ENCODE data around the gene MCUR1.
"Not testable (repeated sequence)": the region's sequence is repeated elsewhere in the genome, so short reads cannot be mapped to it uniquely, and the experiment has no call there.

The MCUR1 gene

GRCh38 chr6:13828656-13829301, 14.4 kb upstream of the MCUR1 start:
- DNase-seq (ENCODE audit: low spot score) = not testable (repeated sequence)

GRCh38 chr6:13827032-13827431, 12.7 kb upstream of the MCUR1 start:
- no peak for DNase-seq (ENCODE audit: low spot score)

- DNase-seq (ENCODE audit: low spot score) = no peak
Observed at GRCh38 chr6:13825871-13826270, 11.5 kb upstream of the MCUR1 start.

GRCh38 chr6:13818341-13818740, 4.0 kb upstream of the MCUR1 start:
- no peak for DNase-seq (ENCODE audit: low spot score)

- DNase-seq (ENCODE audit: low spot score) = no peak
Observed at GRCh38 chr6:13814938-13815575, 700 bp upstream of the MCUR1 start.

- peak; percentile 14 for DNase-seq (ENCODE audit: low spot score)
Observed at GRCh38 chr6:13813621-13814175, 659 bp downstream of the MCUR1 start.

- no peak for DNase-seq (ENCODE audit: low spot score)
Observed at GRCh38 chr6:13813026-13813425, 1.3 kb downstream of the MCUR1 start.

- DNase-seq (ENCODE audit: low spot score) = no peak
Observed at GRCh38 chr6:13812359-13812642, 2.1 kb downstream of the MCUR1 start.

- DNase-seq (ENCODE audit: low spot score) = no peak
Observed at GRCh38 chr6:13811627-13812358, 2.6 kb downstream of the MCUR1 start.

GRCh38 chr6:13810688-13811446, 3.5 kb downstream of the MCUR1 start:
- DNase-seq (ENCODE audit: low spot score) = no peak

- no peak for DNase-seq (ENCODE audit: low spot score)
Observed at GRCh38 chr6:13808801-13809200, 5.6 kb downstream of the MCUR1 start.

GRCh38 chr6:13807696-13808095, 6.7 kb downstream of the MCUR1 start:
- DNase-seq (ENCODE audit: low spot score) = no peak

- no peak for DNase-seq (ENCODE audit: low spot score)
Observed at GRCh38 chr6:13803581-13803980, 10.8 kb downstream of the MCUR1 start.

- DNase-seq (ENCODE audit: low spot score) = no peak
Observed at GRCh38 chr6:13800615-13801014, 13.7 kb downstream of the MCUR1 start.

- DNase-seq (ENCODE audit: low spot score) = no peak
Observed at GRCh38 chr6:13796781-13797180, 17.6 kb downstream of the MCUR1 start.

- DNase-seq (ENCODE audit: low spot score) = peak; percentile 87
Observed at GRCh38 chr6:13795041-13795750, 19.2 kb downstream of the MCUR1 start.

GRCh38 chr6:13794184-13794583, 20.2 kb downstream of the MCUR1 start:
- DNase-seq (ENCODE audit: low spot score) = no peak

GRCh38 chr6:13789746-13790145, 24.6 kb downstream of the MCUR1 start:
- no peak for DNase-seq (ENCODE audit: low spot score)

GRCh38 chr6:13788820-13789219, 25.5 kb downstream of the MCUR1 start:
- DNase-seq (ENCODE audit: low spot score) = no peak

GRCh38 chr6:13787137-13787536, 27.2 kb downstream of the MCUR1 start:
- DNase-seq (ENCODE audit: low spot score) = no peak

GRCh38 chr6:13780162-13780561, 34.2 kb downstream of the MCUR1 start:
- not testable (repeated sequence) for DNase-seq (ENCODE audit: low spot score)

- no peak for DNase-seq (ENCODE audit: low spot score)
Observed at GRCh38 chr6:13778028-13778427, 36.3 kb downstream of the MCUR1 start.

All from CD4-positive, alpha-beta T cell treated with Interleukin-15 for 4 hours (primary cell).